GM12801 (cell line): ENCODE results near the gene TUFT1.

Experiments used
- TF ChIP-seq, protein P1 (sequence below): IDR thresholded peaks from one replicate; pipeline ENCODE4 v1.5.1; 2011; ENCODE audit warnings: control low read depth; ENCODE audit not compliant: insufficient read length; ENCODE audit errors: extremely low read depth

TUFT1 gene

GRCh38 chr1:151499930-151500329 is 40.2 kb upstream of the TUFT1 start:
- TF ChIP-seq, protein P1, sequence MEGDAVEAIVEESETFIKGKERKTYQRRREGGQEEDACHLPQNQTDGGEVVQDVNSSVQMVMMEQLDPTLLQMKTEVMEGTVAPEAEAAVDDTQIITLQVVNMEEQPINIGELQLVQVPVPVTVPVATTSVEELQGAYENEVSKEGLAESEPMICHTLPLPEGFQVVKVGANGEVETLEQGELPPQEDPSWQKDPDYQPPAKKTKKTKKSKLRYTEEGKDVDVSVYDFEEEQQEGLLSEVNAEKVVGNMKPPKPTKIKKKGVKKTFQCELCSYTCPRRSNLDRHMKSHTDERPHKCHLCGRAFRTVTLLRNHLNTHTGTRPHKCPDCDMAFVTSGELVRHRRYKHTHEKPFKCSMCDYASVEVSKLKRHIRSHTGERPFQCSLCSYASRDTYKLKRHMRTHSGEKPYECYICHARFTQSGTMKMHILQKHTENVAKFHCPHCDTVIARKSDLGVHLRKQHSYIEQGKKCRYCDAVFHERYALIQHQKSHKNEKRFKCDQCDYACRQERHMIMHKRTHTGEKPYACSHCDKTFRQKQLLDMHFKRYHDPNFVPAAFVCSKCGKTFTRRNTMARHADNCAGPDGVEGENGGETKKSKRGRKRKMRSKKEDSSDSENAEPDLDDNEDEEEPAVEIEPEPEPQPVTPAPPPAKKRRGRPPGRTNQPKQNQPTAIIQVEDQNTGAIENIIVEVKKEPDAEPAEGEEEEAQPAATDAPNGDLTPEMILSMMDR: no peak

GRCh38 chr1:151501474-151501873 is 38.6 kb upstream of the TUFT1 start:
- TF ChIP-seq, protein P1: no peak

GRCh38 chr1:151502035-151502700 is 37.9 kb upstream of the TUFT1 start:
- TF ChIP-seq, protein P1: no peak

GRCh38 chr1:151502859-151503780 is 37.0 kb upstream of the TUFT1 start:
- TF ChIP-seq, protein P1: no peak

- TF ChIP-seq, protein P1: no peak
These were observed 35.9 kb upstream of the TUFT1 start for GRCh38 chr1:151504252-151504651.

DNA sequence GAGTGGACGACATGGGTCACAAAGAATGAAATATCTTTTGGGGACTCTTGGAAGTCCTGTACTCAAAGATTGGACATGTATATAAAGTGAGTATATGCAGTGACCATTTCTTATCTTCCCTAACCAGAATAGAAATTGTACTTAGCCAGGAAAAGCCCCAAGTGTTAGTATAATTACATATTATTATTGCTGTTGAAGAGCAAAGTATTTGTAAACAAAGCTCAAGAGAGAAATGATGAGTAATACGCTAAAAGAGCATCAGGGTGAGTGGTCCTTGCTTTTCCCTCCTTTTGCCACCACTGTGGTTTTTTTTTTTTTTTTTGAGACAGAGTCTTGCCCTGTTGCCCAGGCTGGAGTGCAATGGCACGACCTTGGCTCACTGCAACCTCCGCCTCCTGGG is 35.4 kb upstream of the TUFT1 start:
- TF ChIP-seq, protein P1: no peak

- TF ChIP-seq, protein P1: no peak
These were observed 31.3 kb upstream of the TUFT1 start for GRCh38 chr1:151508833-151509232.
